Stomach (tissue), 9 donors: ENCODE measurements around the gene GPC5. TPM values are rescaled to one million over a fixed set of nuclear protein-coding genes. Genes with fewer than 3 reads are reported as not detected.

Experiments used
- DNase-seq, 2 donors: peaks; one replicate each; pipeline versions ENCODE4 v3.0.0 to v3.0.0-alpha.2; 2013 to 2019
- H3K27ac ChIP-seq, 5 donors: fragments of 200-600 bp in 4 of 5; sonication (generic) in 4 of 5; one replicate each; pipeline ENCODE4 v1.5.1; 2013 to 2019; ENCODE audit warnings: mild to moderate bottlenecking in 1 of 5, moderate library complexity in 1 of 5
- H3K27me3 ChIP-seq, 3 donors: fragments of 200-600 bp; sonication (generic); one replicate each; pipeline ENCODE4 v1.5.1; 2017 to 2019; ENCODE audit warnings: mixed run types in 1 of 3
- H3K36me3 ChIP-seq, 4 donors: fragments of 200-600 bp; sonication (generic); 1 replicate in 3 of 4; 2 replicates in 1 of 4; pipeline ENCODE4 v1.5.1; 2016 to 2019
- H3K4me1 ChIP-seq, 4 donors: fragments of 200-600 bp; sonication (generic); one replicate each; pipeline ENCODE4 v1.5.1; 2016 to 2019
- H3K4me3 ChIP-seq, 4 donors: fragments of 200-600 bp; sonication (generic) in 3 of 4; one replicate each; pipeline ENCODE4 v1.5.1; 2016 to 2019; ENCODE audit warnings: mild to moderate bottlenecking in 1 of 4
- H3K9me3 ChIP-seq, 4 donors: fragments of 200-600 bp; sonication (generic); one replicate each; pipeline ENCODE4 v1.5.1; 2016 to 2019
- CTCF ChIP-seq, 7 experiments: fragments of 450-650 bp in 4 of 7; fragments of 200-600 bp in 3 of 7; sonication (generic) in 3 of 7; IDR thresholded peaks; one replicate each; pipeline ENCODE4 v1.5.1; 2016 to 2019; ENCODE audit warnings: antibody characterized with exemption in 7 of 7, control low read depth in 2 of 7, mild to moderate bottlenecking in 1 of 7
- EP300 ChIP-seq: sonication (generic); formaldehyde crosslinking; IDR thresholded peaks from one replicate; pipeline ENCODE4 v1.6.1; 2017; ENCODE audit warnings: antibody characterized with exemption
- POLR2A ChIP-seq, 4 donors: fragments of 450-650 bp; IDR thresholded peaks; one replicate each; pipeline ENCODE4 v1.6.1; 2016; ENCODE audit warnings: antibody characterized with exemption in 4 of 4, control low read depth in 2 of 4, mild to moderate bottlenecking in 1 of 4, moderate library complexity in 1 of 4
- POLR2AphosphoS5 ChIP-seq, 3 donors: sonication (generic); formaldehyde crosslinking; IDR thresholded peaks; one replicate each; pipeline ENCODE4 v1.6.1; 2016; ENCODE audit warnings: antibody characterized with exemption in 3 of 3
- WGBS, 5 donors: extraction: QIAGEN DNeasy Blood & Tissue Kit in 3 of 5; methylation state at CpG; one replicate each; pipeline versions ENCODE4 v1.1.5 to v1.1.7; 2013 to 2018; 5-methylcytosine and 5-hydroxymethylcytosine counted together
- intact Hi-C: fragments of 100-400 bp; cut with DNase I; formaldehyde crosslinking; loops from one replicate; pipeline ENCODE4 v1.15.1; 2023; ENCODE audit warnings: low total_unique reads
- polyA plus RNA-seq, 3 donors: library from polyadenylated mRNA; stranded (reverse); fragments of 200-250 nt; gene quantifications; one replicate each; pipeline ENCODE4 v1.2.3, GENCODE V29; 2013
- total RNA-seq, 5 donors: library from RNA; depleted of rRNA; stranded (reverse); fragments of >200 nt; gene quantifications; one replicate each; pipeline versions ENCODE4 v1.1.0 to v1.2.3, GENCODE V29; 2014 to 2016
- donor health status: healthy with polysubstance abuse.
- donor health status: Bipolar disorder and iron deficiency.
- donor health status: healthy.

Gene GPC5
- total and polyA plus RNA-seq, 8 donors, result 0.87 to 2.8 TPM; not detected in 6

- Histone ChIP-seq H3K27ac (no peak overlapping the region), H3K4me1 (no peaks in the 10 kb centered on the region), H3K36me3 (no peaks in the 10 kb centered on the region), H3K9me3 (peaks cover 0 to 8% (median under 1%) of the 10 kb centered on the region in 4 donors), H3K4me3 (no peak overlapping the region), H3K27me3 (no peaks in the 10 kb centered on the region)
- intact Hi-C loops, result no loop called here
- TF ChIP-seq POLR2AphosphoS5 (IDR thresholded peaks at IDR 0.05) (no peak), POLR2A (IDR thresholded peaks at IDR 0.05) (no peak), EP300 (no peak), CTCF (IDR thresholded peaks at IDR 0.05) (no peak)
- DNase-seq, result no peak
- whole genome bisulfite sequencing, 5 donors, result 65 to 77% (median 67%) methylated on average over 7 of the region's 7 CpGs
Measured at GRCh38 chr13:91764527-91764926, 366.1 kb downstream of the GPC5 start.

- TF ChIP-seq POLR2A (IDR thresholded peaks at IDR 0.05) (no peak), EP300 (no peak), CTCF (IDR thresholded peaks at IDR 0.05) (no peak), POLR2AphosphoS5 (IDR thresholded peaks at IDR 0.05) (no peak)
- no peak for DNase-seq
Measured at GRCh38 chr13:91767651-91768050, 369.2 kb downstream of the GPC5 start.

DNA sequence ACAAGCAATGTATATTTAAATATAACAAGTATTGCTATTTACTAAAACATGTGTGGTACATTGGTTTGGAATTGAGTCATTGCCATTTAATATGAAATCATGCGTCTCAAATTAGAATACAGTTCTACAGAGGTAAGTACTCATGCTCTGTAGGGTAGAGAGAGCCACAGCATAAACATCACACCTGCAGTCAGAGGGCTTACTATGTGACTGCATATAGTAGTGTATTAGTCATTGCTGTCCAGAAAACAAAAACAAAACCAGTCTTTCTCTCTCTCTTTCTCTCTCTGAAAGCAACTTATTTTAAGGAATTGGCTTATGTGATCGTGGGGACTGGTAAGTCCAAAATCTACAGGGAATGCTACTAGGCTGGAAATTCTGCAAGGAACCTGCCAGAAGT, 370.3 kb downstream of the GPC5 start:
- Histone ChIP-seq H3K36me3 (no peaks in the 10 kb centered on the region), H3K27me3 (no peaks in the 10 kb centered on the region), H3K4me1 (no peaks in the 10 kb centered on the region), H3K27ac (no peak overlapping the region), H3K9me3 (peaks cover 0 to 8% (median 2%) of the 10 kb centered on the region in 4 donors), H3K4me3 (no peak overlapping the region)
- 74 to 89% (median 80%) methylated on average over 2 of the region's 2 CpGs for WGBS, 5 donors
- intact Hi-C loops, result no loop called here
- TF ChIP-seq CTCF (IDR thresholded peaks at IDR 0.05), result no peak
- no peak for TF ChIP-seq POLR2AphosphoS5 (IDR thresholded peaks at IDR 0.05)
- no peak for TF ChIP-seq POLR2A (IDR thresholded peaks at IDR 0.05)
- no peak for TF ChIP-seq EP300
- no peak for DNase-seq

More at GRCh38 chr13:91767651-91768050, 369.2 kb downstream of the GPC5 start:
- Histone ChIP-seq H3K4me3 (no peak overlapping the region), H3K9me3 (peaks cover 0 to 8% (median 2%) of the 10 kb centered on the region in 4 donors), H3K27me3 (no peaks in the 10 kb centered on the region), H3K27ac (no peak overlapping the region), H3K4me1 (no peaks in the 10 kb centered on the region), H3K36me3 (no peaks in the 10 kb centered on the region)
- 46 to 61% (median 53%) methylated on average over 4 of the region's 4 CpGs for WGBS, 5 donors
- intact Hi-C loops, result no loop called here

GRCh38 chr13:91771229-91771628, 372.8 kb downstream of the GPC5 start:
- Histone ChIP-seq H3K9me3 (peaks cover 0 to 8% (median 2%) of the 10 kb centered on the region in 4 donors), H3K4me3 (no peak overlapping the region), H3K4me1 (no peaks in the 10 kb centered on the region), H3K27ac (no peak overlapping the region), H3K36me3 (no peaks in the 10 kb centered on the region), H3K27me3 (no peaks in the 10 kb centered on the region)
- 0 to 89% (median 29%) methylated on average over 1 of the region's 1 CpG for WGBS, 5 donors
- DNase-seq, result no peak
- TF ChIP-seq CTCF (IDR thresholded peaks at IDR 0.05) (no peak), POLR2AphosphoS5 (IDR thresholded peaks at IDR 0.05) (no peak), EP300 (no peak), POLR2A (IDR thresholded peaks at IDR 0.05) (no peak)
- intact Hi-C loops, result no loop called here
